Gastrocnemius medialis (tissue), 4 donors: Measurements from ENCODE around the gene FGFR4. TPM values are rescaled to one million over a fixed set of nuclear protein-coding genes. Genes with fewer than 3 reads are reported as not detected.
"Not testable (repeated sequence)": the region's sequence is repeated elsewhere in the genome, so short reads cannot be mapped to it uniquely, and the experiment has no call there.

Experiments
- ATAC-seq, 2 donors: fragments of 150-250 bp; one replicate each; pipeline ENCODE4 v1.9.1; 2016
- DNase-seq, 2 donors: peaks; one replicate each; pipeline ENCODE4 v3.0.0-alpha.2; 2019
- H3K27ac ChIP-seq, 4 donors: fragments of 200-600 bp; sonication (generic); 1 replicate in 1 of 4; 2 replicates in 3 of 4; pipeline ENCODE4 v1.5.1; 2016 to 2018; ENCODE audit warnings: mild to moderate bottlenecking in 2 of 4, moderate library complexity in 1 of 4
- H3K27me3 ChIP-seq, 3 donors: fragments of 200-600 bp; sonication (generic) in 2 of 3; 1 replicate in 1 of 3; 2 replicates in 2 of 3; pipeline versions ENCODE4 v1.5.1 to v1.6.0; 2016 to 2019; ENCODE audit warnings: mild to moderate bottlenecking in 1 of 3, moderate library complexity in 1 of 3
- H3K36me3 ChIP-seq, 2 donors: fragments of 200-600 bp; sonication (generic) in 1 of 2; one replicate each; pipeline ENCODE4 v1.5.1; 2017 to 2018
- H3K4me1 ChIP-seq, 2 donors: fragments of 200-600 bp; sonication (generic) in 1 of 2; one replicate each; pipeline ENCODE4 v1.5.1; 2016 to 2017; ENCODE audit warnings: mild to moderate bottlenecking in 2 of 2
- H3K4me3 ChIP-seq, 4 donors: fragments of 200-600 bp; sonication (generic) in 3 of 4; 1 replicate in 1 of 4; 2 replicates in 3 of 4; pipeline ENCODE4 v1.5.1; 2016 to 2019; ENCODE audit warnings: mild to moderate bottlenecking in 2 of 4
- H3K9me3 ChIP-seq, 3 donors: fragments of 200-600 bp; sonication (generic) in 2 of 3; 1 replicate in 1 of 3; 2 replicates in 2 of 3; pipeline ENCODE4 v1.5.1; 2016 to 2019
- POLR2A ChIP-seq, 2 donors: fragments of 450-650 bp; IDR thresholded peaks; one replicate each; pipeline ENCODE4 v1.6.1; 2017; ENCODE audit warnings: antibody characterized with exemption in 2 of 2, mild to moderate bottlenecking in 2 of 2, moderate library complexity in 2 of 2
- in situ Hi-C, 4 donors: fragments of 200-750 bp; cut with MboI; loops; one replicate each; pipeline versions ENCODE4 v1.15.0 to v1.8.0; 2017; ENCODE audit warnings: low sequenced_read_pairs in 4 of 4
- intact Hi-C: fragments of 100-400 bp; cut with DNase I; formaldehyde crosslinking; loops from one replicate; pipeline ENCODE4 v1.15.1; 2023; ENCODE audit warnings: low total_unique reads
- total RNA-seq, 4 donors: library from RNA; depleted of rRNA; stranded (reverse); fragments of >200 nt; gene quantifications; one replicate each; pipeline versions ENCODE4 v1.1.0 to v1.2.3, GENCODE V29; 2016
- TF ChIP-seq, protein P1 (sequence below), 5 experiments: fragments of 450-650 bp in 3 of 5; fragments of 200-600 bp in 2 of 5; sonication (generic) in 2 of 5; IDR thresholded peaks in 4 of 5; conservative IDR thresholded peaks in 1 of 5; 1 replicate in 4 of 5; 2 replicates in 1 of 5; pipeline ENCODE4 v1.5.1; 2016 to 2019; ENCODE audit warnings: antibody characterized with exemption in 5 of 5, mild to moderate bottlenecking in 3 of 5, moderate library complexity in 3 of 5

The FGFR4 gene
- total RNA-seq, 4 donors from 2014 or later, result 0.56 to 5.0 (median 2.5) TPM

DNA sequence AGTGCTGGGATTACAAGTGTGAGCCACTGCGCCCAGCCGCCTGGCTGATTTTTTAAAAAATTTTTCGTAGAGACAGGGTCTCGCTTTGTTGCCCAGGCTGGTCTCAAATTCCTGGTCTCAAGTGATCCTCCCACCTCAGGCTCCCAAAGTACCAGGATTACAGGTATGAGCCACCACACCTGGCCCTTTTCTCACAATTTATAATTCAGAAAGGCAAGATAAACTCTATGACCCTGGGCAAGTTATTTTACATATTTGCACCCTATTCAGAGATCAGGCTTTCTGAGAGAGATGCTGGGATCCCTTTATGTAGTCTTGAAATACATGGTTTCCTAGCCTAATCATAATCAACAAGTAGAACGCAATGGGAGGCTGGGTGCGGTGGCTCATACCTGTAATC is 43.6 kb upstream of the FGFR4 start:
- in situ Hi-C loops, result no loop called here
- Histone ChIP-seq H3K27ac (no peak overlapping the region), H3K4me3 (no peak overlapping the region), H3K9me3 (no peaks in the 10 kb centered on the region), H3K36me3 (peaks cover 0 to 56% of the 10 kb centered on the region in 2 donors), H3K4me1 (no peaks in the 10 kb centered on the region), H3K27me3 (no peaks in the 10 kb centered on the region)
- ATAC-seq (no peak), DNase-seq (no peak)
- TF ChIP-seq, protein P1, sequence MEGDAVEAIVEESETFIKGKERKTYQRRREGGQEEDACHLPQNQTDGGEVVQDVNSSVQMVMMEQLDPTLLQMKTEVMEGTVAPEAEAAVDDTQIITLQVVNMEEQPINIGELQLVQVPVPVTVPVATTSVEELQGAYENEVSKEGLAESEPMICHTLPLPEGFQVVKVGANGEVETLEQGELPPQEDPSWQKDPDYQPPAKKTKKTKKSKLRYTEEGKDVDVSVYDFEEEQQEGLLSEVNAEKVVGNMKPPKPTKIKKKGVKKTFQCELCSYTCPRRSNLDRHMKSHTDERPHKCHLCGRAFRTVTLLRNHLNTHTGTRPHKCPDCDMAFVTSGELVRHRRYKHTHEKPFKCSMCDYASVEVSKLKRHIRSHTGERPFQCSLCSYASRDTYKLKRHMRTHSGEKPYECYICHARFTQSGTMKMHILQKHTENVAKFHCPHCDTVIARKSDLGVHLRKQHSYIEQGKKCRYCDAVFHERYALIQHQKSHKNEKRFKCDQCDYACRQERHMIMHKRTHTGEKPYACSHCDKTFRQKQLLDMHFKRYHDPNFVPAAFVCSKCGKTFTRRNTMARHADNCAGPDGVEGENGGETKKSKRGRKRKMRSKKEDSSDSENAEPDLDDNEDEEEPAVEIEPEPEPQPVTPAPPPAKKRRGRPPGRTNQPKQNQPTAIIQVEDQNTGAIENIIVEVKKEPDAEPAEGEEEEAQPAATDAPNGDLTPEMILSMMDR (IDR thresholded peaks at IDR 0.05 in 4 of 5, conservative IDR thresholded peaks at IDR 0.05 in 1 of 5), result no peak
- no peak for TF ChIP-seq POLR2A (IDR thresholded peaks at IDR 0.05)
- intact Hi-C loops, result no loop called here

DNA sequence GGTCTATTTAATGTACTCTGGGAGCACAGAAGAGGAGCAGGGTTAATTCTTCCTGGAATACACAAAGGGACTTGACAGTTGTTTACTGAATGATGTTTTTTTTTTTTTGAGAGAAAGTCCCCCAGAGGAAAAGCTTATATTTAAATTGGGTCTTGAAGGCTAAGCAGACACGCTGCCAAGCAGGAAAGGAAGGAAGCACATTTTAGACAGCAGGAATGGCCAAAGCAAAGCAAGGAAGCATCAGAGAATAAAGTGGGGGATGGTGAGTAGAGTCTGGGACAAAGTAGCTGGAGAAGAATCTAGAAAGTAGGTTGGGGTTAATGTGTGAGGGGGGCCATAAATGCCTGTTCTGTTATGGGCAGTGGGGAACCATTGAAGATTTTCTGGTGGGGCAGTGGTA is 42.8 kb upstream of the FGFR4 start:
- Histone ChIP-seq H3K4me1 (no peaks in the 10 kb centered on the region), H3K27me3 (no peaks in the 10 kb centered on the region), H3K36me3 (peaks cover 0 to 64% of the 10 kb centered on the region in 2 donors), H3K27ac (no peak overlapping the region), H3K9me3 (no peaks in the 10 kb centered on the region), H3K4me3 (no peak overlapping the region)
- intact Hi-C loops (no loop called here), in situ Hi-C loops (no loop called here)
- DNase-seq (no peak), ATAC-seq (no peak)
- TF ChIP-seq POLR2A (IDR thresholded peaks at IDR 0.05), result no peak
- TF ChIP-seq, protein P1 (IDR thresholded peaks at IDR 0.05 in 4 of 5, conservative IDR thresholded peaks at IDR 0.05 in 1 of 5), result no peak

DNA sequence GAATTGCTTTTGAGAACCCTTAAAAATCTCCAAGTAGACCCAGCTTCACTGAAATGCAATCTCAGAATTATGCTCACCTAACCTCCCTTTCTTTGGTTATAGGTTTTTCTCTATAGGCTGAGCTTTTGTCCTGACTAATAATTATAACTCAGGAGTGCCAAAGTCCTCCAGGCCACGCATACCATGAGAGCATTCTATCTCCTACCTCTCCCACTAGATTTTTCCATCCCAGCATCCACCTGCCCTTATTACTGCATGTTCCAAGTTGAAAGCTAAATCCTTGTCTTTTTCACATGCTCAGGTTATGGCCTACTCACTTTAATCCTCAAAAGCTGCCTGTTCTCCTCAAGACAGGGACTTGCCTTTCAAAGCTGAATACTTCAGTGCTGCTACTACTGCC is 42.1 kb upstream of the FGFR4 start:
- intact Hi-C loops, result no loop called here
- no peak for ATAC-seq
- Histone ChIP-seq H3K27ac (no peak overlapping the region), H3K4me1 (no peaks in the 10 kb centered on the region), H3K9me3 (no peaks in the 10 kb centered on the region), H3K36me3 (peaks cover 0 to 70% of the 10 kb centered on the region in 2 donors), H3K4me3 (no peak overlapping the region), H3K27me3 (no peaks in the 10 kb centered on the region)
- in situ Hi-C loops, result no loop called here
- TF ChIP-seq, protein P1 (IDR thresholded peaks at IDR 0.05 in 4 of 5, conservative IDR thresholded peaks at IDR 0.05 in 1 of 5), result no peak
- no peak for TF ChIP-seq POLR2A (IDR thresholded peaks at IDR 0.05)
- no peak for DNase-seq

DNA sequence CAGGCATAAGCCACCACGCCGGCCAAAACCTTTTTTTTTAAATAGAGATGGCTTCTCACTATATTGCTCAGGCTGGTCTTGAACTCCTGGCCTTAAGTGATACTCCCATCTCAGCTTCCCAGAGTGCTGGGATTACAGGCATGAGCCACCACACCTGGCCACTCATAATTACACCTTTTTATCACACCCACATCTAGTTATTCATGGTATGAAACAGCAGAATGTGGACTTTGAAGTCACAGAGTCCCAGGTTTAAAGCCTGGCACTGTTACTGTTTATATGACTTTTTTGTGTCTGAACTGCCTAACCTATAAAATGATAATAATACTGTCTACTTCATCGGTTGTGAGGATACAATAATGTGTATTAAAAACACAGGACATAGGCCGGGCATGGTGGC is 41.1 kb upstream of the FGFR4 start:
- intact Hi-C loops (no loop called here), in situ Hi-C loops (no loop called here)
- Histone ChIP-seq H3K9me3 (no peaks in the 10 kb centered on the region), H3K4me1 (no peaks in the 10 kb centered on the region), H3K36me3 (peaks cover 0 to 80% of the 10 kb centered on the region in 2 donors), H3K27me3 (no peaks in the 10 kb centered on the region), H3K4me3 (no peak overlapping the region), H3K27ac (no peak overlapping the region)
- TF ChIP-seq, protein P1 (IDR thresholded peaks at IDR 0.05 in 4 of 5, conservative IDR thresholded peaks at IDR 0.05 in 1 of 5), result no peak
- DNase-seq (no peak), ATAC-seq (no peak)

DNA sequence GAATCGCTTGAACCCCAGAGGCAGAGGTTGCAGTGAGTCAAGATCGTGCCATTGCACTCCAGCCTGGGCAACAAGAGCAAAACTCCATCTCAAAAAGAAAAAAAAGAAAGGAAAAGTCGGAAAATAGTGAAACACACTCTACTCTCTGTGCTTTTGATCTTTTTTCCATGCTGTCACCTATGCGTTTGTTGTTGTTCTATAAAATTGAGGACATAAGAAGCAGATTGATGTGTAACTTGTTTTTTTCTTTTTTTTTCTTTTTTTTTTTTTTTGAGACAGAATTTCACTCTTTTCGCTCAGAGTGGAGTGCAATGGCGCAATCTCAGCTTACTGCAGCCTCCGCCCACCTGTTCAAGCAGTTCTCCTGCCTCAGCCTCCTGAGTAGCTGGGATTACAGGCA is 38.2 kb upstream of the FGFR4 start:
- in situ Hi-C loops, H3K27me3 ChIP-seq, ATAC-seq, H3K9me3 ChIP-seq, intact Hi-C loops, DNase-seq, H3K27ac ChIP-seq, H3K4me3 ChIP-seq, H3K4me1 ChIP-seq: not testable (repeated sequence)
- peaks cover 0 to 74% of the 10 kb centered on the region in 2 donors for H3K36me3 ChIP-seq
